Stimulated activated CD8-positive, alpha-beta memory T cell treated with anti-CD3 and anti-CD28 coated beads, Interleukin-7, amount 100 ng/mL, for 48 hours (primary cell): Measurements from ENCODE around the gene LCN9.
"Not testable (repeated sequence)": the region's sequence is repeated elsewhere in the genome, so short reads cannot be mapped to it uniquely, and the experiment has no call there.

Experiments
- DNase-seq, 2 donors: peaks; one replicate each; pipeline ENCODE4 v3.0.0-alpha.2; 2020; ENCODE audit warnings: low read depth in 1 of 2; ENCODE audit errors: extremely low read depth in 1 of 2

Gene LCN9, protein sequence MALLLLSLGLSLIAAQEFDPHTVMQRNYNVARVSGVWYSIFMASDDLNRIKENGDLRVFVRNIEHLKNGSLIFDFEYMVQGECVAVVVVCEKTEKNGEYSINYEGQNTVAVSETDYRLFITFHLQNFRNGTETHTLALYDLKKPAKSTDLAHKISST

DNA sequence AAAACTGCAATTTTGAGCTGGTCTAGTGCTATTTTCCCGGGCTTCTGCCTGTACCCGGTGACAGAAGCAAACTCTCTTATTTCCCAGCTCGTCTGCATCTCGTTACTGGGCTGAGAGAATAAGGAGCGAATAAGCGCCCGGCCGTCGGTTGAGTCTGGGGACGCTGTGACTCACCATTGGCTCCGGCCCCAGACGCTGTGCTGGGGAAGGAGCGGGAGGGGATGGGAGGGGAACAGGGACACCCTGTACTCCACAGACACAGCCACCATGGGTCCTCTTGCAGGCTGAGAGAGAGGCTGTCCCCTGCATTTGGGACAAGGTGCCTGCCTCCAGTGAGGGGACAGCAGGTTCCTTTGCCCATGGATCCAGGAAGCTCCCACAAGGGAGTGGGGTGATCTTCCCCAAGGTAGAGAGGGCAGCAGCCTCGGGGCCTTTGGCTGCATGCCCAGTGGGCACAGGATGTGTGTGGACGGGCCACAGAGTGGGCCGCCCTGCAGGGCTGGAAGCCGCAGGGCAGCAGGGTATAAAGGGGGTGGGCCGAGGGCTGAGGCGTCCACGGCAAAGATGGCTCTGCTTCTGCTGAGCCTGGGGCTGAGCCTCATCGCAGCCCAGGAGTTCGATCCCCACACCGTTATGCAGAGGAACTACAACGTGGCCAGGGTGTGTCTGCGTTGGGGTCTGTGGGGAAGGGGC, at the start of gene LCN9:
Gene LCN9, plus strand, starts transcription at position 552 of the 693 bp plus-strand sequence. Its CDS starts 13 bp downstream, at position 565.
- no peak for DNase-seq

DNA sequence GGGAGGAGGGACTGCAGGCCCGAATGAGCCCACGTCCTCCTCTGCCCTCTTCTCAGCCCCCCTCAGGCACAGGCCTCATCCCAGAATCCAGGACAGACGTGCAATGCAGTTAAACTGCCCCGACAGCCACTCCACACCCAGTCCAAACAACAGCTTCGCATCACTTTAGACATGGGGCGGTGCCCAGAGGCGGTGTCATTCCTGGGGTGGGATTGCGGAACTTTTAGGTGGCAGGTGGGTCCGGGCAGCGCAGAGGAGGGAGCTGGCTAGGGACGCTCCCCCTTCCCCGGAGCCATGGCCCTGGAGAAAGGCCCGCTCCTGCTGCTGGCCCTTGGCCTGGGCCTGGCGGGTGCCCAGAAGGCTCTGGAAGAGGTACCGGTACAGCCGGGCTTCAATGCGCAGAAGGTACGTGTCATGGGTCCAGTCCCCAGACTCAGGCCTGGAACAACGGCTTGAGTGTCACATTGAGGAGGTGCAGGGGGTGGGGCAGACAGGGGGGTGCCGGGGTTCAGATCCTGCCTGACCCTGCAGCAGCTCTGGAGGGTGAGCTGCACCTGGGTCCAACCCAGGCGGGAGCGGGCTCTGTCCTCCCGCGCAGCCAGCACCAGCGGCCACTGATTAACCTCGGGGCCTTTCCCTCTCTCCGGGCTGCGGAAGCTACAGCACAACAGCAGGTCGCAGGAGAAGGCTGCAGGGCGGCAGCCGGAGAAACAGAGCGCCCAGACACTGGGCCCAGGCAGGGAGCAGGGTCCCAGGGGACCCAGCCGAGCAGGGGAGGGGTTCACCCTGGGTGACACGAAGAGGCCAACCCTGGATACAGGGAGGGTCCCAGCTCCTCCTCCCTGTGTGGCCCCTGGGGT, 48.9 kb upstream of the LCN9 start:
- DNase-seq = no peak

DNA sequence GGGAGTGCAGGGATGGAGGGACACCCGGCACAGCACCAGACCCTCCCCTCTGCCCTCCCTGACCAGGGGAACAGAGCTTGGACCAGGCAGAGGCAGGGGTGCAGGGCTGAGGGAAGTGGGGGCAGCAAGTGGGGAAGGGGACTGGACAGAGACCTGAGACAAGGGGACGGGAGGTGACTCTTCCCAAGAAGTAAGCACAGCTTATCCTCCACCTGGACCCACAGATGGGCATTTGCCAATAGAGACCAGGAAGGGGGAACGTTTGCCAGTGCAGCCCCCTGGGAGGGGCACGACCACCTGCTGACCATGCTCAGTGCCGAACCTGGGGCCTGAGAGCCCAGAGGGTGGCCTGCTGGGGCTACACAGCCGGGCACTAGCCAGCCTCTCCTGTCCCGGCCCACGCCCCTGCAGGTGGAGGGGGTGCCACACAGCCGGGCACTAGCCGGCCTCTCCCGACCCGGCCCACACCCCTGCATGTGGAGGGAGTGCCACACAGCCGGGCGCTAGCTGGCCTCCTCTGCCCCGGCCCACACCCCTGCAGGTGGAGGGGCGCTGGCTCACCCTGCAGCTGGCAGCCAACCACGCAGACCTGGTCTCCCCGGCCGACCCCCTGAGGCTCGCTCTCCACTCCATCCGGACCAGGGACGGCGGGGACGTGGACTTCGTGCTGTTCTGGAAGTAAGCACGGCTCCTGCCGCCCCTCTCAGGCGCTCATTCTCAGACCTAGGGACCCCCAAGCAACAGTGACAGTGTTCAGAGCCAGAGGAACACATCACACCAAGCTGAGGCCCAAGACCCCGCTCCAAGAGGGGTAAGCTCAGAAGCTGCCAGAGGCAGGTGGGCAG, 48.1 kb upstream of the LCN9 start:
- no peak for DNase-seq

DNA sequence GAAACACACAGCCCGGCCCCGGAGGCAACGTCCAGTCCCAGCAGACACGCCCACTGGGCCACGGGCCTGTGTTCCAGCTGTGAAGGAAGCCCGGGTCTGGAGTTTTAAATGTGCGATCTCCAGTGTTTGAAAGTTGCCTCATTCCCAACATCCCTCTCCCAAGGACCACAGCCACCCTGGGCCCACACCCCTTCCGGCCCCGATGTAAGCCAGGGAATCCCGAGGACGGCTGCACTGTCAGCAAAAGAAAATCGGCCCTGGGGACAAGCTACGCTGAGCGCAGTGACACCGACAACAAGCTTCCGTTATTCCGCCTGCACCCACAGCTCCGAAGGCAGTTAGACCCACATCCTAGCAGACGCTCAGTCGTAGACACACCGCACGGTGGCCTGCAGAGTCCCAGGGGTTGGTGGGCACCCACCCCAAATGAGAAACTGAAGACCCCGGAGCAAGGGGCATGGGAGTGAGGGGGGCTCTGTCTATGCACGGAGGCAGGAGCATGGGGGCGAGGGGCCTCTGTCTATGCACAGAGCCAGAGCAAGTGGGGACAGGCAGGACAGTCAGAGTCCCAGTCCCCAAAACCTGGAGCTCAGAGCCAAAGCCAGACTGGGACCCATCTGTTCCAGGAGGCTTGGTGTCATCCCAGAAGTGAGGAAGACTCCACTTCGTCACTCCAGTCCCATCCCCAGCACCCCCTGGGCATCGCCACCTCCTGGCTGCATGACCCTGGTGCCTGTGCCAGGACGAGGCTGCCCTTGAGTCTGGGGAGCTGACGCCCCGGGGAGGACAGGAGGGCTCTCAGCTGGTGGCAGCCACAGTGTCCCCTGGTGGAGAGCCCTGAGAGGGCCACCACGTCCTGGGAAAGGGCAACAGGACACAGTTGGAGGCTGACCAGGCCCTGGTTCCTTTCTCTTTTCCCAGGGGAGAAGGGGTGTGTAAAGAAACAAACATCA, 47.2 kb upstream of the LCN9 start:
- DNase-seq = no peak

DNA sequence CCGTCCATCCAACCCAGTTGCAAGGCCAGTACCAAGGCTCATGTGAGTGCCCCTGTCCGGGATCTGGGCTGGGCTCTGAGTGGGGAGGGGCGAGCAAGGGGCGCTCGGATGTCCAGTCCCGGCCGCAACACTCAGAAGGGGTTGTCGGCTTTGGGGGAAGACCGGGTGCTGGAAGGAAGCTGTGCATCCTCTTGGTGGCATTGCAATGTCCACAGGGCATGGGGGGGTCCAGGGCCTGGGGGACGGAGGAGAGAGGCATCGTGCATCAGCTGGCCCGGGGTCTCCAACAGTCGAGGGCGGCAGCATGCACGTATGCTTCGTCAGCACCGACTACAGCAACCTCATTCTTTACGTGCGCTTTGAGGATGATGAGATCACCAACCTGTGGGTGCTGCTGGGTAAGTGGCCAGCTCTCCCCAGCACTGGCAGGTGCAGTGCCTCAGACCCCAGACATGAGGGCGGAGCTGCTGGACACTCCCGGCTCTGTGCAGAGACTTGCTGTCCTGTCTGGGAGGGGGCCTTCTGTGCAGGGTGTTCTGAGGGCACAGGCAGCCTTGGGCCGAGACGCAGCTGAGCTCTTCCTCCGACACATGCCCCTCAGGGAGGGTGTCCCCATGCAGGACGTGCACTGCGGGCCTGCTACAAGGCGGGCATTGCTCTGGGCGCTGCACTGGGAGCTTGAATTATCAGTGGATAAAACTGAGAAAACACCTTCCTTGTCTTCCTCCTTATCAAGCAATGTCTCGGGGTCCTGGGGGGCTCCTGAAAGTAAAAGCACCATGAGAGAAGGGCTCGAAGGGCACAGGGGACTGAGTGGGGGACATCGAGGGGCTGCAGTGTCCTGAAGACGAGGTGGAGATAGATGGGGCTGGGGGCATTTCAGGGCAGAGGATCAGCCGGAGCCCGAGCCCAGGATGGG, 46.2 kb upstream of the LCN9 start:
- no peak for DNase-seq

DNA sequence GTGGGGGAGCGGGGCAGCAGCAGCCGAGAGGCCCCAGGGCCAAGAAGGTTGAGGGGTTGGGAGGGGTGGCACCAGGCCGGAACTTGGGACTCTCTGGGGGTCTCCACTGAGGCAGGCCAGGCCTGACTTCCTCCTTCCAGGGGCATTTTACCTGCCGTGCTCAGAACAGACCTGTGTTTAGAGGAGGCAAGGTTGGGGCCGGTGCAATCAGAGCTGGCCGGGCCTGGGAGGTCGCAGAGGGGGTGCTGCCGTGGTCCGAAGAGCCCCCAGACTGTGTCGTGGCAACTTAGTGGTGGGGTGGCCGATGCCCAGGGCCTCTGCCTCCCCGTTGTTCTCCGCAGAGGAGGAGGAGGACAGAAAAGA, 45.6 kb upstream of the LCN9 start:
- no peak for DNase-seq

DNA sequence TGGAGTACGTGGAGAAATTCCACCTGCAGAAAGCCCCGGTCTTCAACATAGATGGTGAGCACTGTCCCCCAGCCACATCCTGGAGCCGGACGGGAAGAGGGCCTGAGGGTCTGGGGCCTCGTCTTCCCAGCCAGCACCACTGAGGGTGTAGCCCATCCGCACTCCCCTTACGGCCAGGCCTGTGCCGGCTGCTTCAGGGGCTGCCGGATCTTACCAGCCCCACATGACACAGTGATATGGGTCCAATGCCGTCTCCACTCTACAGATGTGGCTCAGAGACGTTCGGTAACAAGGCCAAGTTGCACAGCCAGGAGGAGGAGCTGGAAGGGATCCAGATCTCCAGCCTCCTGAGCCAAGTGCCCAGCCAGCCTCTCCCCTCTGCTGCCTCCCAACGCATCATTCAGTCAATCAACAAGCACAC, 45.1 kb upstream of the LCN9 start:
- DNase-seq = no peak

DNA sequence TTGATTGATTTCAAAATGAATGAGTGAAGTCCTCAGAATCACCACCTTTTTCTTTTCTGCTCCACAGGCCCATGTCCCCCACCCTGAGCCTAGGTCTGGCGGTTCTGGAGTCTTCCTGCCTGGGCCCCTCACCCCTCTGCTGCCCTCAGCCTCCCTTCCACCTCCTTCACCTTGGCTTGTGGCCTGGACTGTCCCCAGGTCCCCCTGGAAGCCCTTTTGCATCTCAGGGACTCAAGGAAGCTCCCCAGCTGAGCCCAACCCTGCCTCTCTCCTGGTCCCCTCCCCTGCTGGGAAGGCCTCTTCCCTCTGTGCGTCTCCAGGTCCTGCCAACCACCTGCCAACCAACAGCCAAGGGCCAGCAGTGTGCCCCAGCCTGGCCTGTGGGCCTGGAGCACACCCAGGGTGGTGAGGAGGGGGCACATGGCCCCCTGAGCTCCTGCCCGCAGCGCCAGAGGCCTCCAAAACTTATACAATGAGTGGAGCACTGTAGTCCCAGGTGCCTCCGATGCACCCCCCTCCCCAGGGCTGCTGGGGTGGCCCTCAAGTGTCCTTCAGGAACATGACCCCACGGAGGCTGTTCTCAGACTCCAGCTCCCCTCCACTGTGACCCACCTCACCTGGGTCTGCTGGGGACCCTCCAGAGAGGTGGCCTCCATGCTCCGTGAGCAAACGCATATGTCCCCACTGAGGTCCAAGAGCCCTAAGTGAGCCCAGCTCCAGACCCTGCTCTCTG, 44.1 kb upstream of the LCN9 start:
- no peak for DNase-seq

DNA sequence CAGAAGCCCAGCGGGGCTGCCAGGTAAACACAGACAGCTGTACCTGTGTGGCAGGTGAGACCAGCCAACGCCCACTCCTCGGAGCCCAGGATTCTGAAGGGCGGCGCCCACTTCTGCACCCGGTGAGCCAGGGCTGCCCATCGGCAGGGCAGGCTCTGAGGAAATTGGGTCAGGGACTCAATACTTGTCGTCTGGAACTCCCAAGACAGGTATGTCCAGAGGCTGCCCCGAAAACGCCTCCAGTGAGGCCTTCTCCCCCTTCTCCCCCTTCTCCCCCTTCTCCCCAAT, 43.6 kb upstream of the LCN9 start:
- DNase-seq = no peak

DNA sequence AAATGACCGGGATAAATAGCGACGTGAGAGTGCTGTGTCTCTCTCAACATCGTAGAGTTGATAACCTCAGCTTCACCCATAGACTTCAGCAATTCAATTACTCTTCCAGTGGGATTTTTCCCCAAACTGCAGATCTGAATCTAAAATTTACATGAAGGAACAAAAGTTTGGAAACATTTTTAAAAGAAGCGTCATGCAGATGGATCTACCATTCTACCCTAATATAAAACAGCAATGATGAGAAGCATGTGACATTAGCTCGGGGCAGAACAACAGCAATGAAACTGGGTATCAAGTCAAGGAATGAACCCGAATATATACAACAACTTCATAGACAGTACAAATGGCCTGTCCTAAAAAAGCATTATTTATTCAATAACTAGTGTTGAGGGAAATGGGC, 42.6 kb upstream of the LCN9 start:
- DNase-seq = no peak

DNA sequence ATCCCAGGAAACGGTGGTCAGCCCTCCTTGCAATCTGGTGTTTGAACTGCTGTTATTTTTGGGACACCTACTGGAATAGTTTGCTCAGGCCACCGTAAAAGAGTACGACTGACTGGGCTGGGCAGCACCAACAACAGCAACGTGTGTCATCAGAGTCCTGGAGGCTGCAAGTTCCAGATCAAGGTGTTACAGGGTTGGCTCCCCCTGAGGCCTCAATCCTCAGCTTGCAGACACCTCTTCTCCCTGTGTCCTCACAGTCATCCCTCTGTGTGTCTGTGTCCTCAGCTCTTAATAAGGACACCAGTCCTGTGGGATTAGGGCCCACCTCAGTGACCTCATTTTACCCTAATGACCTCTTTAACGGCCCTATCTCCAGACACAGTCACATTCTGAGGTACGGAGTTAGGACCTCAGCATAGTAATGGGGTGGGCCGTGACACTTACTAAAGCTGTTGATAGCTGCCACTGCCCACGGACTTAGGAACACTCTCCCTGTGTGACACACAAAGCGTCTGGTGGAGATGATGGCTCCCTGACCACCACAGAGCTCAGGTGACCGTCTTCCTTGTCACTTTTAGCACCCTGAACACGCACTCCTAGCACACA, 40.6 kb upstream of the LCN9 start:
- no peak for DNase-seq

DNA sequence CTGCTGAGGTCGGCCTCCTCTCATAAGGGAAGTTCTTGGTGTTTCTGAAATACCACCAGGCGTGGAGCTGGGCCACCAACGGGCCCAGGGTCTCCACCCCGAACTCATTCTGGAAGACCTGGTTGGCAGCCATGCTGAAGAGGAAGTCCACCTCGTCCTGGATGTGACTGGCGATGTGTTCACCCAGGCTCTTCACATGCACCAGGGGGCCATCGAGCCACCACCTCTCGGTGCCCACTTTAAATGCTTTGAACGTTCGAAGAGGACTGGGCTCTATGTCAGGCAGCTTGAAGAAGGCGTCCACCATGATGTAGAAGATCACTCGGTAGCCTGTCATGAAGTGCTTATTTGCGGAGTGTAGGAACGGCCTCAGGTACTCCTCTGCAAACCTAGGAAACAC, 38.8 kb upstream of the LCN9 start:
- no peak for DNase-seq

DNA sequence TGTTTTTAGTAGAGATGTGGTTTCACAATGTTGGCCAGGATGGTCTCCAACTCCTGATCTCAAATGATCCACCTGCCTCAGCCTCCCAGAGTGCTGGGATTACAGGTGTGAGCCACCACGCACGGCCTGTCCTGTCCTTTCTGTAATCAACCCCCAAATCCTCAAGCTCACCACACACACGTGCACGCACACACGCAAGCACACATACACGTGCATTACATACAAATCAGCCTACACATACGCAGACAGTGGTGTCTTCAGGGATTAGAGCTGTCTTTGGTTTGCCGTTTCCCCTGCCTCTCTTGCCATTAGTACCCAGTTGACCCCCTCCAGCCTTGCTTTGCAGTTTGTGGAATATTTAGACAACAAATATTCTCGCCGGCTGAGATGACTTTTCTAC, 30.3 kb upstream of the LCN9 start:
- DNase-seq = no peak

DNA sequence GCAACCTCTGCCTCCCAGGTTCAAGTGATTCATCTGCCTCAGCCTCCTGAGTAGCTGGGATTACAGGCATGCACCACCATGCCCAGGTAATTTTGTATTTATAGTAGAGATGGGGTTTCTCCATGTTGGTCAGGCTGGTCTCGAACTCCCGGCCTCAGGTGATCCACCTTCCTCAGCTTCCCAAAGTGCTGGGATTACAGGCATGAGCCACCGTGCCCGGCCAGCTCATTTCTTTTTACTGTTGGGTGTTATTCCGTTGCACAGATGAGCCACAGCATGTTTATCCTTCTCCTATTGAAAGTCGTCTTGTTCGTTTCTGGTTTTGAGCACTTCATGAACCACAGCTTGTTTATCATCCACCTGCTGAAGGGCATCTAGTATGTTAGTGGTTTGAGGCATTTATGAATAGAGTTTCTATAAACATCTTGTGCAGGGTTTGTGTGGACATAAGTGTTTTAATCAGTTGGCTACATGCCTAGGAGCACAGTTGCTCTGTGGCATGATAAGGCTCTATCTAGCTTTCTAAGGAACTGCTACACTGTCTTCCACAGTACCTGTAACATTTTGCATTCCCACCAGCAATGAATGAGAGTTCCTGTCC, 26.1 kb upstream of the LCN9 start:
- not testable (repeated sequence) for DNase-seq

DNA sequence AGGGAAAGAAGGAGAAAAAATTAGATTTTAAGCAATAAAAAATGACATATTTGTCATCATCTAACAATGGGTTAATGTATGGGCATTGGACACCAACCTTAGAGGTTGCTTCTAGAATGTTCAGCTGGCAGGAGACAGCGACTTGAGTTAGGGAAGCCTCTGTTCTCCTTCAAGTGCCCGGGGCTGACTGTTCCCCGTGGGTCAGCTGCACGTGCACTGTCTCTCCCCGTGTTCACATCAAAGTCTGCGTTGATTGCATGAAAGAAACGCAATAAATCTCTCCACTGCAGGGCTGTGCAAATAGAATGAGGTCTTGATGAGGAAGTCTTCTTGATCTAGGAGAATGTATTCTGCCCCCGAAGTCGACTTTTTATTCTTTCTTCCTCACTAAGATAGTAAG, 23.9 kb upstream of the LCN9 start, which contains the start of gene GLT6D1:
Gene GLT6D1, minus strand, starts transcription at position 345 of the 400 bp plus-strand sequence. CDS start 353 bp downstream, outside the sequence.
- DNase-seq = no peak

DNA sequence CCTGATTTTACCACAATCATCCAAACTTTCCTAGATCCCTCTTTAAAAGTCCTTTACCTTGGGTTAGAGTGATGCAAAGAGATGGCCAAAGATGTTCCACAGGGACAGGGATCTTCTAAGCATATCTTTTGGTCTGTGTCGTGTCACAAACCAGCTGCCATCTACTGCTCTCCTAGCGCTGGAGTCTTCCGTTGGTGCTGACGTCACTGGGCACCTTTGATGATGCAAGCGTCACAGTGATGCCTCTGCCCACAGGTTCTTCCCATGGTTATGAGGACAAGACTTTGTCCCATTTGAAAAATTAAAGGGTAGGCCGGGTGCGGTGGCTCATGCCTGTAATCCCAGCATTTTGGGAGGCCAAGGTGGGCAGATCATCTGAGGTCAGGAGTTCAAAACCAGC, 22.1 kb upstream of the LCN9 start:
- no peak for DNase-seq

DNA sequence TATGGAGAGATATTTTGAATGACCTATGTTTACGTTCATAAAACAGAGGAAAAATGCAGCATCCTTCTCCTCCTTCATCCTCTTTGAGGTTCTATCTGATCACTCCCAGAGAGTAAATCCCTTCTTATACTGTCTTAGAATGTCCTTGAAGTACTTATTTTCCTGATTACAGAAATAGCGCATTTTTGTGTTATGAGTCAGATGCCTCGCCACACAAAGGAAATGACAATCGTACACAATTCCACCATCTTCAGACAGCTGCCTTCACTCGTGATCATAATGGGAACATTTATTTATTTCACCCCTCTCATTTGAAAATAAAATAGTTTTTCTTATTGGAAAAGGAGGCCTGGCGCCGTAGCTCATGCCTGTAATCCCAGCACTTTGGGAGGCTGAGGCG, 21.4 kb upstream of the LCN9 start:
- DNase-seq = no peak
